Astrocyte (in vitro differentiated cells and primary cell): Measurements from ENCODE around the gene C5orf22. TPM values are rescaled to one million over a fixed set of nuclear protein-coding genes. Genes with fewer than 3 reads are reported as not detected.
"Not testable (repeated sequence)": the region's sequence is repeated elsewhere in the genome, so short reads cannot be mapped to it uniquely, and the experiment has no call there.

ENCODE experiments used
- DNase-seq: peaks from one replicate; pipeline ENCODE4 v3.0.0-alpha.2; 2010; ENCODE audit warnings: low read depth
- FAIRE-seq: peaks from 2 replicates; lab custom pipeline; 2011; peaks lifted over from hg19 to GRCh38; lab: Jason Lieb, UNC
- H2AFZ ChIP-seq: 2 replicates; pipeline ENCODE4 v1.6.0; 2012; ENCODE audit warnings: low read depth, low read length, inconsistent platforms
- H3K27ac ChIP-seq: 2 replicates; pipeline ENCODE4 v1.5.1; 2011; ENCODE audit warnings: low read depth, low read length, inconsistent platforms
- H3K27me3 ChIP-seq: 2 replicates; pipeline ENCODE4 v1.6.0; 2011; ENCODE audit warnings: low read length, inconsistent platforms; ENCODE audit not compliant: insufficient read depth
- H3K36me3 ChIP-seq: 2 replicates; pipeline ENCODE4 v1.5.1; 2011; ENCODE audit warnings: low read length, inconsistent platforms; ENCODE audit not compliant: insufficient read depth
- H3K4me1 ChIP-seq: 2 replicates; pipeline ENCODE4 v1.5.1; 2011; ENCODE audit warnings: low read length, inconsistent platforms; ENCODE audit not compliant: insufficient read depth
- H3K4me2 ChIP-seq: 2 replicates; pipeline ENCODE4 v1.6.0; 2012; ENCODE audit warnings: low read length, inconsistent platforms
- H3K4me3 ChIP-seq: 2 replicates; pipeline ENCODE4 v1.5.1; 2011; ENCODE audit warnings: low read depth, mild to moderate bottlenecking, low read length, inconsistent platforms; ENCODE audit not compliant: insufficient read depth
- H3K79me2 ChIP-seq: 2 replicates; pipeline ENCODE4 v1.6.0; 2012; ENCODE audit warnings: mild to moderate bottlenecking, low read length, inconsistent platforms; ENCODE audit not compliant: insufficient read depth
- H3K9ac ChIP-seq: 2 replicates; pipeline ENCODE4 v1.6.0; 2012; ENCODE audit warnings: mild to moderate bottlenecking, low read length, inconsistent platforms
- H3K9me3 ChIP-seq: 2 replicates; pipeline ENCODE4 v1.5.1; 2012; ENCODE audit warnings: low read depth, mild to moderate bottlenecking, low read length, inconsistent platforms; ENCODE audit not compliant: insufficient read depth
- H4K20me1 ChIP-seq: 2 replicates; pipeline ENCODE4 v1.6.0; 2012; ENCODE audit warnings: low read length, inconsistent platforms; ENCODE audit not compliant: insufficient read depth
- H3K27ac Mint-ChIP-seq: one replicate; pipeline ENCODE4 v1.8.0; 2021; ENCODE audit warnings: mild to moderate bottlenecking, mixed read lengths; ENCODE audit not compliant: unreplicated experiment
- H3K27me3 Mint-ChIP-seq: one replicate; pipeline ENCODE4 v1.8.0; 2021; ENCODE audit warnings: low read depth, mixed read lengths; ENCODE audit not compliant: unreplicated experiment
- H3K36me3 Mint-ChIP-seq: one replicate; pipeline ENCODE4 v1.8.0; 2021; ENCODE audit warnings: low read depth, mixed read lengths; ENCODE audit not compliant: unreplicated experiment
- H3K4me1 Mint-ChIP-seq: one replicate; pipeline ENCODE4 v1.8.0; 2021; ENCODE audit warnings: low read depth, mixed read lengths; ENCODE audit not compliant: unreplicated experiment
- H3K4me3 Mint-ChIP-seq: one replicate; pipeline ENCODE4 v1.8.0; 2021; ENCODE audit warnings: mild to moderate bottlenecking, moderate library complexity, mixed read lengths; ENCODE audit not compliant: unreplicated experiment
- H3K9me3 Mint-ChIP-seq: one replicate; pipeline ENCODE4 v1.8.0; 2021; ENCODE audit warnings: mild to moderate bottlenecking, mixed read lengths; ENCODE audit not compliant: unreplicated experiment
- EZH2 ChIP-seq: IDR thresholded peaks from 2 replicates; pipeline ENCODE4 v1.6.1; 2012; ENCODE audit warnings: mild to moderate bottlenecking, low read length, inconsistent platforms; ENCODE audit not compliant: insufficient read depth
- total RNA-seq: library from RNA; stranded (reverse); gene quantifications from 2 replicates; pipeline ENCODE4 v1.2.1, GENCODE V29; 2021
- TF ChIP-seq, protein P1 (sequence below): IDR thresholded peaks from 2 replicates; pipeline ENCODE4 v1.5.1; 2011; ENCODE audit warnings: low read depth, mild to moderate bottlenecking, inconsistent platforms, low read length, moderate library complexity; ENCODE audit not compliant: insufficient read depth

Gene C5orf22
- total RNA-seq, 1 donor from 2014 or later, result 25.9 TPM

DNA sequence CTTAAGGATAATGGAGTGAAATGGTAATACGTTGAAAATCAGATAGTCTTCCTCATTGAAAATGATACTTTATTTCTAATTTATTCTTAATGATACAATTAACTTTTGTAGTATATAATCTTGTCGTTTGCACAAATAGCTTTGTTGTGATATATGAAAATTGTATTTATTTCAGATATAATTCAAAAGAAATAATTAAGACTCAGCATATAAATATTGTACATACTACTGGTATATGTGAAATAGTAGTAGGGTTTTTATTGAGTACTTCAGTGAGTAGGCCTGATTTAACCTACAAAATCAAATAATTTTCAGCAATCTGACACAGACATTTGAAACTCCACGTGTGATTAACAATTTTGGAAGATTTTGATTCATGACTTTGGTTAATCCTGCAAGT lies 4.8 kb downstream of the C5orf22 start:
- peaks cover 4% of the 10 kb centered on the region for H4K20me1 ChIP-seq
- H3K36me3 ChIP-seq, result peaks cover 42% of the 10 kb centered on the region
- no peaks in the 10 kb centered on the region for H3K9me3 ChIP-seq
- Mint-ChIP-seq H3K9me3 (no peaks in the 10 kb centered on the region), H3K27ac (peak overlapping the region; percentile 81), H3K36me3 (peaks cover 13% of the 10 kb centered on the region), H3K27me3 (no peaks in the 10 kb centered on the region), H3K4me3 (no peak overlapping the region), H3K4me1 (peaks cover 25% of the 10 kb centered on the region)
- no peak overlapping the region for H3K27ac ChIP-seq
- TF ChIP-seq EZH2, result no peak
- TF ChIP-seq, protein P1, sequence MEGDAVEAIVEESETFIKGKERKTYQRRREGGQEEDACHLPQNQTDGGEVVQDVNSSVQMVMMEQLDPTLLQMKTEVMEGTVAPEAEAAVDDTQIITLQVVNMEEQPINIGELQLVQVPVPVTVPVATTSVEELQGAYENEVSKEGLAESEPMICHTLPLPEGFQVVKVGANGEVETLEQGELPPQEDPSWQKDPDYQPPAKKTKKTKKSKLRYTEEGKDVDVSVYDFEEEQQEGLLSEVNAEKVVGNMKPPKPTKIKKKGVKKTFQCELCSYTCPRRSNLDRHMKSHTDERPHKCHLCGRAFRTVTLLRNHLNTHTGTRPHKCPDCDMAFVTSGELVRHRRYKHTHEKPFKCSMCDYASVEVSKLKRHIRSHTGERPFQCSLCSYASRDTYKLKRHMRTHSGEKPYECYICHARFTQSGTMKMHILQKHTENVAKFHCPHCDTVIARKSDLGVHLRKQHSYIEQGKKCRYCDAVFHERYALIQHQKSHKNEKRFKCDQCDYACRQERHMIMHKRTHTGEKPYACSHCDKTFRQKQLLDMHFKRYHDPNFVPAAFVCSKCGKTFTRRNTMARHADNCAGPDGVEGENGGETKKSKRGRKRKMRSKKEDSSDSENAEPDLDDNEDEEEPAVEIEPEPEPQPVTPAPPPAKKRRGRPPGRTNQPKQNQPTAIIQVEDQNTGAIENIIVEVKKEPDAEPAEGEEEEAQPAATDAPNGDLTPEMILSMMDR, result no peak
- no peak overlapping the region for H2AFZ ChIP-seq
- no peaks in the 10 kb centered on the region for H3K27me3 ChIP-seq
- DNase-seq (no peak), FAIRE-seq (no peak)
- H3K4me1 ChIP-seq, result peaks cover 16% of the 10 kb centered on the region
- no peak overlapping the region for H3K4me3 ChIP-seq
- H3K4me2 ChIP-seq, result no peak overlapping the region
- no peak overlapping the region for H3K9ac ChIP-seq
- H3K79me2 ChIP-seq, result peaks cover 42% of the 10 kb centered on the region

DNA sequence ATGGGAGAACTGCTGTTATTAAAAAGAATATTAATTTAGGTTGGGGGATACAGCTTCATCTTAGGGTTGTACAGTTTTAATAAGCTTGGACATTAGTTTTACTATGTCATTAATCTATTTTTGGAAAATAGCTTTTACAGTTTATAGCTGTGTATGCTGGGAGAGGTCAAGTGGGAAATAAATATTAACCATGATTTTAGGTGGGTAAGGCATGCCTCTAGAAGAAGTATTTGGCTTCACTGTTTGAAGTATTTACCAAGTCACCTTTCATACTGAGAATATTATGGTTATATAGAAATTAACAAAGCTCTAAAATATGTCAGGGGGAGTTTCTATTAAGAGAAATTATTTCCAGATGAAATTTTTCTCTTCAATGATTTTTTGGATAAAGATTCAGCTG lies 5.2 kb downstream of the C5orf22 start:
- DNase-seq, result no peak
- H4K20me1 ChIP-seq, result peaks cover 4% of the 10 kb centered on the region
- Mint-ChIP-seq H3K9me3 (no peaks in the 10 kb centered on the region), H3K36me3 (peaks cover 14% of the 10 kb centered on the region), H3K27ac (peak overlapping the region; percentile 81), H3K4me3 (no peak overlapping the region), H3K4me1 (peaks cover 25% of the 10 kb centered on the region), H3K27me3 (no peaks in the 10 kb centered on the region)
- H2AFZ ChIP-seq, result no peak overlapping the region
- peaks cover 16% of the 10 kb centered on the region for H3K4me1 ChIP-seq
- H3K79me2 ChIP-seq, result peaks cover 40% of the 10 kb centered on the region
- H3K27ac ChIP-seq, result peak overlapping the region; percentile 17
- H3K36me3 ChIP-seq, result peaks cover 43% of the 10 kb centered on the region
- no peak for TF ChIP-seq EZH2
- TF ChIP-seq, protein P1, result no peak
- H3K9ac ChIP-seq, result no peak overlapping the region
- peak overlapping the region; percentile 11 for H3K4me2 ChIP-seq
- no peak overlapping the region for H3K4me3 ChIP-seq
- FAIRE-seq, result no peak
- H3K27me3 ChIP-seq, result no peaks in the 10 kb centered on the region
- no peaks in the 10 kb centered on the region for H3K9me3 ChIP-seq

DNA sequence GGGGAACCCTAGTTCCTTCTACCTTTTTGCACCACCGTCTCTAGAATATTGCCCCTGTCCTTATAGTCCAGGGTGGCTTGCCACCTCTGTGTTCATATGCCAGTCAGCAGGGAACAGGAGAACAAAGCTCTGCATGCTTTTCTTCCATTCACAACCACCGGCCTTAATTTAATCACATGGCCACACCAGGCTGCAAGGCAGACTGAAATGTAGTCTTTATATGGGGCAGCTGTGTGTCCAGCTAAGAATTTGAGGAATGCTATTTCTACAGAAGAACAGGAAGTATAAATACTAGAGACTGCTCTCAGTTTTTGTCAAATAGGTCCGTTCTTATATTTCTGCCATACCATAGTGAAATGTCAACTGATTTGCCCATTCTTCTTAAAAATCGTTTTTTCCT lies 5.8 kb downstream of the C5orf22 start:
- Mint-ChIP-seq H3K9me3 (no peaks in the 10 kb centered on the region), H3K27me3 (no peaks in the 10 kb centered on the region), H3K4me3 (no peak overlapping the region), H3K4me1 (peaks cover 25% of the 10 kb centered on the region), H3K27ac (peak overlapping the region; percentile 81), H3K36me3 (peaks cover 15% of the 10 kb centered on the region)
- H3K9me3 ChIP-seq, result no peaks in the 10 kb centered on the region
- no peak for FAIRE-seq
- H3K36me3 ChIP-seq, result peaks cover 46% of the 10 kb centered on the region
- no peak overlapping the region for H3K4me3 ChIP-seq
- no peak overlapping the region for H3K9ac ChIP-seq
- peaks cover 35% of the 10 kb centered on the region for H3K79me2 ChIP-seq
- peak overlapping the region; percentile 17 for H3K27ac ChIP-seq
- peak overlapping the region; percentile 11 for H3K4me2 ChIP-seq
- H2AFZ ChIP-seq, result no peak overlapping the region
- TF ChIP-seq, protein P1, result no peak
- no peak for TF ChIP-seq EZH2
- DNase-seq, result no peak
- no peaks in the 10 kb centered on the region for H3K27me3 ChIP-seq
- peaks cover 4% of the 10 kb centered on the region for H4K20me1 ChIP-seq
- peaks cover 16% of the 10 kb centered on the region for H3K4me1 ChIP-seq

DNA sequence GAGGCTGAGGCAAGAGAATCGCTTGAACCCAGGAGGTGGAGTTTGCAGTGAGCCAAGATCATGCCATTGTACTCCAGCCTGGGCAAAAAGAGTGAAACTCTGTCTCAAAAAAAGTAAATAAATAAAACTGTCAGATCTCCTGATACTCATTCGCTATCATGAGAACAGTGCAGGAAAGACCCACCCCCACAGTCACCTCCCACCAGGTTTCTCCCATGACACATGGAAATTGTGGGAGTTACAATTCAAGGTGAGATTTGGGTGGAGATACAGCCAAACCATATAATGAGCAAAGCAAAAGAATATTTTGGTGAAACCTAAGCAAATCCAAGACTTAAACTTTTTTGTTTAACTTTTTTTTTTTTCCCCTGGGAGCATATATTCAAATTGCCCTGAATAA lies 17.0 kb downstream of the C5orf22 start:
- H4K20me1 ChIP-seq, H3K27ac ChIP-seq, H3K27ac Mint-ChIP-seq, DNase-seq, H3K9me3 ChIP-seq, H3K4me3 Mint-ChIP-seq, H3K4me2 ChIP-seq, H3K4me1 Mint-ChIP-seq, FAIRE-seq, H2AFZ ChIP-seq, H3K4me3 ChIP-seq, H3K9ac ChIP-seq, H3K4me1 ChIP-seq, H3K9me3 Mint-ChIP-seq, H3K27me3 Mint-ChIP-seq, H3K79me2 ChIP-seq, H3K27me3 ChIP-seq: not testable (repeated sequence)
- peaks cover 37% of the 10 kb centered on the region for H3K36me3 Mint-ChIP-seq
- peaks cover 32% of the 10 kb centered on the region for H3K36me3 ChIP-seq
